MV-4-11 (cell line): ENCODE measurements around the gene ILDR1.

Experiments used
- DNase-seq: peaks from one replicate; lab custom pipeline; 2025; lab: John Stamatoyannopoulos, UW

Gene ILDR1

DNA sequence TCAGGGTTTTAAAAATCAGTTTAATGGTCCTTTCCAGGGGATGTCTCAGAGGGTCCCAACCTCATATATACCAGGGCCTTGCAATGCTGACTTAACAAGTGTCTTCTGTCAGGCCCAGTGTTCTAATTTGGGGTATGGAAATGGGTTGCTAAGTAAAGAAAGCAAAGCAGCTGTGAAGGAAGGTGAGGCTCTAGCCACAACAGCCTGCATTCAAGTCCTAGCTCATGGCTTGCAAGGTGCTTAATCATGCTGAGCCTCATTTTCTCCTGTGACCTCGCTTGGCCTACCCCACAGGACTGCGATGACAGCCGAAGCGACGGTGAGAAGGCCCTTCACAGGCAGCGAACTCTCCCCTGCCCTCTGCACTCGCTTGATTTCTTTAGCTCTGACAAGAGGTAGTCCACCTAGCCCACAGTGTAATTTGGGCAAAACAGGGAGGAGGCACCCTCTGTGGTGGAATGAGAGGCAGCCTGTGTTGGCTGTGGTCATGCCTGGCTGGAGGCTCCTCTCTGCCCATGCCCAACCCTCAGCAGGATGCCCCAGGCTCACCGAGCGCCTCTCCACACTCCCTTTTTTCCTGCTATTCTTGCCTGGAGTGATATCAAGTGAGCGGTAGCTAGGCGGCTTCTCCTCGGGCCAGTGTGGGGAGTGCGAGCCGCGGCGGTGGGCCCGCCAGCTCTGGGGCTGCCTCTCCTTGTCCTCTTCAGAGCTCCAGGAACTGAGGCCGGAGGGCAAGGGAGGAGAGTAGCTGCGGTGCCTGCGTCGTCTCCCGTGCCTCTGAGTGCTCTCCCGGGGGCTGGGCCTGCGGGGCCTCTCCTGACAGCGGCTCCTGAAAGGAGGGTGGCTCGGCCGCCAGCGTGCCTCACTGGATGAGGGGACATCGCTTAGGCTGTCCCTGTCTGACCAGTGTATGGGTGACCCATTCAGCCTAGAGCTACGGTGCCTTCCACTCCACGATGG is 29.2 kb downstream of the ILDR1 start:
- no peak for DNase-seq

- DNase-seq = peak; percentile 50
Observed at GRCh38 chr3:121989943-121990342, 32.1 kb downstream of the ILDR1 start.

GRCh38 chr3:121988146-121988545 is 33.9 kb downstream of the ILDR1 start:
- DNase-seq = no peak

DNA sequence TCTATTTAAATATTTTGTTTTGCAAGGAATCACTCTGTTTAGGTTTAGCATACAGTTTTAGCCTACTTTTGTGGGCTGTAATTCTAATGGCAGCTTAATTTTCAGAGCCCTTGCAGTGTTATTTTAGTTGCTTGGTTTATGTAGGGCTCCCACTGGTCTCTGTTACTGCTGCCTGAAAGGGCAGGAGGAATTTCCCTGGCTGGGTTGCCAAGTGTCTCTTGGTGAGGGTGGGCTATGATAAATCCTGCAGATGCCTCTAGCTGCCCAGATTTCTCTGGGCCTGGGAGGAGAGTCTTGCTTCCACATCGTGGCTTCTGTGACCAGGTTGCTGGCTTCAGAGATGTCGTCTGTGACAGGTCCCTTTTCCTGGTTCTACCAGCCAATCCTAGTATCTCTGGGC is 36.2 kb downstream of the ILDR1 start:
- DNase-seq = no peak

- DNase-seq = no peak
Observed at GRCh38 chr3:121981473-121981872, 40.6 kb downstream of the ILDR1 start.

GRCh38 chr3:121980450-121980796 is 41.6 kb downstream of the ILDR1 start:
- no peak for DNase-seq

- no peak for DNase-seq
Observed at GRCh38 chr3:121979734-121980449, 42.2 kb downstream of the ILDR1 start.

DNA sequence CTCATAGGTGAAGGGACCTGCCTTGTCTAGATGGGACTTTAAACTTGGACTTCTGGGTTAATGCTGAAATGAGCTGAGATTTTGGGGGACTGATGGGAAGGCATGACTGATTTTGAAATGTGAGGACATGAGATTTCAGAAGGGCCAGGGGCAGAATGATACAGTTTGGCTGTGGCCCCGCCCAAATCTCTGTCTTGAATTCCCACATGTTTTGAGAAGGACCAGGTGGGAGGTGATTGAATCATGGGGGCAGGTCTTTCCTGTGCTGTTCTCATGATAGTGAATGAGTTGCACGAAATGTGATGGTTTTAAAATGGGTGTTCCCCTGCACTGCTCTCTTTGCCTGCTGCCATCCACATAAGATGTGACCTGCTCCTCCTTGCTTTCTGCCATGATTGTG is 42.8 kb downstream of the ILDR1 start:
- DNase-seq = no peak

- DNase-seq = no peak
Observed at GRCh38 chr3:121976727-121977126, 45.3 kb downstream of the ILDR1 start.

GRCh38 chr3:121975702-121976302 is 46.2 kb downstream of the ILDR1 start:
- DNase-seq = no peak

- DNase-seq = no peak
Observed at GRCh38 chr3:121974601-121975111, 47.4 kb downstream of the ILDR1 start.

GRCh38 chr3:121970047-121970446 is 52.0 kb downstream of the ILDR1 start:
- DNase-seq = no peak

DNA sequence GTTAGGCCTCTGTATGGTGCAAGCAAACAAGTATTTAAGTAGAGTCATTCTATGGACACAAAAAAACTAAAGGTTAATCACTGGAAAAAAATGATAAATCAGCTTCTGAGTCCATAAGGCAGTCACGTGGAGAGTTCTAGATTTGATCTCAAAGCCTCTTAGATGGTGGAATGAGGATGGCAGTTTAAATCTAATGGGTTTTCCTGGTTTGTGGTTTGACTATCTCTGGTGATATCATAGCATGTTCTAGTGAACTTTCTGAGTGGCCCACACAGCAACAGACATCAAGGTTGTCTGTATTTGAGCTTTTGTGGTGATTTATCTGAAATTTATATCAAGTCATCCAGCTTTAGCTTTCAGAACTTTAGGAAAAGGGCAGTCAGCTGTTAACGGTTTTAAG is 52.4 kb downstream of the ILDR1 start:
- DNase-seq = no peak

DNA sequence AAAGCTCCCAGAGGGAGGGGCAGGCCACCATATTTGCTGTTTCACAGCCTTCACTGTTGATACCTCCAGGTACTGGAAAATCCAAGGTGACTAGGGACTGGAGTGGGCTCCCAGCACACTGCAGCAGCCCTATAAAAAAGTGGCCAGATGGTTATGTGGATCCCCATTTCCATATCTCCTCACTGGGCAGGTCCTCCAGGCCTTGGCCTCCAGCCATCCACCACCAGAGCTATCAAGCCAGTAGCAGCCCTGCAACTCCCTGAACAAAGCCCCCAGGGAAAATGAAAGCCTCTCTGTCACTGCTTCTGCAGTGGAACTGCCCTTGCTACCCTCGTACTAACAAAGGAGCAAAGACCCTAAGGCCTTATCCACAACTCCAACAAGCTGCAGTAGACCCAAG is 58.4 kb downstream of the ILDR1 start:
- DNase-seq = no peak

DNA sequence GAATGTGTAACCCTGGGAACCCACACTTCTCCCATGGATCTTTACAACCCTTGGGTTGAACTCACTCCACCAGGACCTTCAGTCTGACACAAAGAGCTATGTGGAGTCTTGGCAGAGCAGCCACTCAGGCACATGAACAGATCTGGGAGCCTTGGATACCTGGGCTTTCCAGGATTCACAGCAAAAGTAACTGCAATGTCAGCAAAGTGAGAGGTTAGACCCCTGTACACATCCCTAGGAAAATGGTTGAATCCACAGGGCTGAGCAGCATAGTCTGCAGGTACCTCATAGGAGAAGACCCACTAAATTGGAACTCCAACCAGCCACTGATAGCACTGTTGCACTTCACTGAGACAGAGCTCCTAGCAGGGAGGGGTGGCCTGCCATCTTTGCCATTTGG is 59.6 kb downstream of the ILDR1 start:
- no peak for DNase-seq

- no peak for DNase-seq
Observed at GRCh38 chr3:121961283-121961682, 60.8 kb downstream of the ILDR1 start.

DNA sequence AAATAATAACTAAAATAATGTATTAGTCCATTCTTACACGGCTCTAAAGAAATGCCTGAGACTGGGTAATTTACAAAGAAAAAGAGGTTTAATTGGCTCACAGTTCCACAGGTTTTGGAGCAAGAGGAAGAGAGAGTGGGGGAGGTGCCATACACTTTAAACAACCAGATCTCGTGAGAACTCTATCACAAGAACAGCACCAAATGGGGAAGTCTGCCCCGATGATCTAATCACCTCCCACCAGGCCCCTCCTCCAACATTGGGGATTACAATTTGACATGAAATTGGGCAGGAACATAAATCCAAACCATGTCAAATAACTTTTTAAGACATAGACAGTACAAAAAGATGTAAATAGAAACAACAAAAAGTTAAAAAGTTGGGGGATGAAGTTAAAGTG is 63.2 kb downstream of the ILDR1 start:
- peak; percentile 40 for DNase-seq

DNA sequence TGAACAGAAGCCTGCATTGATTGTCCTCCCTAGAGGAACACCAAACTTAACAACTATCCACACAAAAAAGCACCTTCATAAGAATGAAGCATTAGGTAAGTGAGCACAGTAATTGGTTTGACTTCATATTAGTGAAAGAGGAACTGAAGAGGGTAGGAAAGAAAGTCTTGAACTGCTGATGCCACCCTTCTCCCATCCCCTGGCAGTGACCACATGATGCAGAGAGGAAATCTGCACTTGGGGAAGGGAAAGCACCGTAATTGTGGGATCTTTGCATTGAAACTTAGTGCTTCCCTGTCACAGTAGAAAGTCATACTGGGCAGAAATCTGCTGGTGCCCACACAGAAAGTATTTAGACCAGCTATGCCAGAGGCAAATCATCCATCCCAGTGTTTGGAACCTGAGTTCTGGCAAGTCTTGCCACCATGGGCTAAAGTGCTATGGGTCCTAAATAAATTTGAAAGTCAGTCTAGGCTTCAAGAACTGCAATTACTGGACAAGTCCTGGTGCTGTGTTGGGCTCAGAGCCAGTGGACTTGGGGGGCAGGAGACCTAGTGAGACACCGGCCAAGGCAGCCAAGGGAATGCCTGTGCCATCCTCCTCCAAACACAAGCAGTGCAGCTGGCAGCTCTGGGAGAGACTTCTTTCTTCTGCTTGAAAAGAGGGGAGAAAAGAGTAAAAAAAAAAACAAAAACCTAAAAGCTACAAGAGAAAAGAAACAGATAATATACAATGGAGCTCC is 64.2 kb downstream of the ILDR1 start:
- peak; percentile 88 for DNase-seq

GRCh38 chr3:121956363-121956762 is 65.7 kb downstream of the ILDR1 start:
- no peak for DNase-seq

- DNase-seq = no peak
Observed at GRCh38 chr3:121951291-121951919, 70.6 kb downstream of the ILDR1 start.

GRCh38 chr3:121948641-121949040 is 73.4 kb downstream of the ILDR1 start:
- DNase-seq = no peak

DNA sequence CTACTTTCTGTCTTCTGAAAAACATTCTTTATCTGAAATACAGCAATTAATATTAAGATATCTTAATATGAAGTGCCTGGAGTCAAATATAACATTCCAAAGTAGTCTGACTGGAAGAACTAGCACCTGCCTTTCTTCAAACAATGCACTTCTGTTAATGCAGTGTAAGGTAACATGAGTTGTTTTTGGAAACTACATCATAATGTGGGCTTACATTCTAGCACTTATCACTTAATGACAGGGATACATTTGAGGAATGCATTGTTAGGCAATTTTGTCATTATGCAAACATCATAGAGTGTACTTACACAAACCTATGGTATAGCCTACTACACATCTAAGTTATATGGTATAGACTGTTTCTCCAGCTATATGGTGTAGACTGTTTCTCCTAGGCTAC is 78.6 kb downstream of the ILDR1 start:
- DNase-seq = no peak
